HepG2 (cell line): ENCODE measurements around the gene NOL4L. TPM values are rescaled to one million over a fixed set of nuclear protein-coding genes. Genes with fewer than 3 reads are reported as not detected.
A peak's percentile ranks its signal among the peaks of the same experiment; 100 is the strongest.

Experiments used
- ATAC-seq: fragments of 200-7000 bp; cut with Tn5 transposase; 3 replicates; pipeline ENCODE4 v1.9.1; 2020; ENCODE audit warnings: mild to moderate bottlenecking, moderate library complexity
- BruUV-seq: library from RNA; stranded (reverse); fragments of 400-500 nt; replicated peaks from 2 replicates; lab custom pipeline; 2021; lab: Mats Ljungman, UMichigan
- CTCF ChIA-PET: fragments of 300-600 bp; formaldehyde crosslinking; extraction: SDS; loops from one replicate; lab custom pipeline; 2021; ENCODE audit warnings: low total read pairs, inconsistent platforms, low intra/inter-chr PET ratio; lab: Yijun Ruan, JAX
- POLR2A ChIA-PET: fragments of 350-600 bp; sonication (Branson Sonifier 250); formaldehyde crosslinking; loops from one replicate; lab custom pipeline; 2020; ENCODE audit warnings: antibody characterized with exemption, inconsistent platforms; lab: Yijun Ruan, JAX
- DNase-seq: peaks from one replicate; pipeline ENCODE4 v3.0.0-alpha.2; 2015; ENCODE audit warnings: low spot score
- FAIRE-seq: peaks from 3 replicates; lab custom pipeline; 2011; peaks lifted over from hg19 to GRCh38; lab: Jason Lieb, UNC
- H2AFZ ChIP-seq: one replicate; pipeline ENCODE4 v1.6.1; 2011; ENCODE audit warnings: low read length, inconsistent platforms
- H3K27ac ChIP-seq: fragments of 300-600 bp; 3 replicates; pipeline ENCODE4 v1.8.0; 2011; ENCODE audit warnings: mixed run types, mild to moderate bottlenecking, mixed read lengths, low read length, inconsistent platforms; ENCODE audit not compliant: insufficient read depth; ENCODE audit errors: extremely low read length
- H3K27me3 ChIP-seq, 2 experiments: fragments of 200-600 bp in 1 of 2; 2 replicates in 1 of 2; 3 replicates in 1 of 2; pipeline versions ENCODE4 v1.6.0 to v1.8.0; 2011; ENCODE audit warnings: low read length in 2 of 2, mild to moderate bottlenecking in 2 of 2, moderate library complexity in 2 of 2, inconsistent platforms in 1 of 2; ENCODE audit not compliant: insufficient read depth in 2 of 2, control insufficient read depth in 1 of 2
- H3K36me3 ChIP-seq, 2 experiments: fragments of 200-600 bp in 1 of 2; replicated peaks in 1 of 2; 2 replicates in 1 of 2; 3 replicates in 1 of 2; pipeline versions ENCODE4 v1.5.1 to v1.8.0; 2011; ENCODE audit warnings: low read length in 2 of 2, inconsistent platforms in 1 of 2; ENCODE audit not compliant: insufficient read depth in 2 of 2, control insufficient read depth in 1 of 2
- H3K4me1 ChIP-seq: 2 replicates; pipeline ENCODE4 v1.5.1; 2012; ENCODE audit warnings: low read length, inconsistent platforms; ENCODE audit not compliant: insufficient read depth
- H3K4me2 ChIP-seq: 2 replicates; pipeline ENCODE4 v1.6.0; 2011; ENCODE audit warnings: low read depth, low read length, inconsistent platforms
- H3K4me3 ChIP-seq, 3 experiments: fragments of 200-600 bp in 1 of 3; sonication (generic), shearing (Covaris generic) in 1 of 3; replicated peaks in 1 of 3; 2 replicates each; pipeline ENCODE4 v1.5.1; 2011 to 2016; ENCODE audit warnings: low read length in 3 of 3, inconsistent platforms in 2 of 3, low read depth in 2 of 3, mild to moderate bottlenecking in 2 of 3, control low read depth in 1 of 3, mixed read lengths in 1 of 3; ENCODE audit not compliant: insufficient read depth in 1 of 3
- H3K79me2 ChIP-seq: one replicate; pipeline ENCODE4 v1.6.1; 2011; ENCODE audit warnings: low read length, inconsistent platforms; ENCODE audit not compliant: insufficient read depth
- H3K9ac ChIP-seq: 2 replicates; pipeline ENCODE4 v1.6.0; 2011; ENCODE audit warnings: mild to moderate bottlenecking, low read depth, low read length, inconsistent platforms; ENCODE audit not compliant: insufficient read depth
- H3K9me3 ChIP-seq: 2 replicates; pipeline ENCODE4 v1.5.1; 2012; ENCODE audit warnings: mild to moderate bottlenecking, low read length
- H4K20me1 ChIP-seq: 2 replicates; pipeline ENCODE4 v1.6.0; 2011; ENCODE audit warnings: inconsistent platforms, mild to moderate bottlenecking, low read length, moderate library complexity; ENCODE audit not compliant: insufficient read depth
- CEBPB ChIP-seq: IDR thresholded peaks from 2 replicates; pipeline ENCODE4 v1.6.1; 2011; ENCODE audit warnings: low read depth, low read length, improper control_type of control experiment, borderline replicate concordance
- FOXM1 ChIP-seq: sonication (generic); formaldehyde crosslinking; IDR thresholded peaks from 2 replicates; pipeline ENCODE4 v1.5.0; 2020; ENCODE audit warnings: missing genetic modification reagents
- KDM1A ChIP-seq: IDR thresholded peaks from 2 replicates; pipeline ENCODE4 v1.6.1; 2016; ENCODE audit warnings: missing compliant biosample characterization
- KDM4B ChIP-seq: sonication (generic); formaldehyde crosslinking; IDR thresholded peaks from 2 replicates; pipeline ENCODE4 v1.4.0; 2020; ENCODE audit warnings: missing genetic modification reagents
- MBNL3 ChIP-seq: fragments of 250-450 bp; sonication (Bioruptor Pico); conservative IDR thresholded peaks from 2 replicates; pipeline ENCODE4 v1.8.0; 2022; ENCODE audit warnings: mild to moderate bottlenecking, inconsistent platforms
- MZF1 ChIP-seq: sonication (generic); formaldehyde crosslinking; IDR thresholded peaks from 2 replicates; pipeline ENCODE4 v1.8.1; 2023; ENCODE audit warnings: mild to moderate bottlenecking, missing genetic modification reagents, borderline replicate concordance
- SOX6 ChIP-seq, 2 experiments: fragments of 450-650 bp in 1 of 2; sonication (generic) in 1 of 2; formaldehyde crosslinking in 1 of 2; IDR thresholded peaks; 2 replicates each; pipeline versions ENCODE4 v1.4.0 to v1.6.1; 2017 to 2020; ENCODE audit warnings: antibody characterized with exemption in 1 of 2, mild to moderate bottlenecking in 1 of 2, missing genetic modification reagents in 1 of 2
- SP4 ChIP-seq: sonication (generic); formaldehyde crosslinking; IDR thresholded peaks from 2 replicates; pipeline ENCODE4 v1.8.1; 2023; ENCODE audit warnings: mild to moderate bottlenecking, missing genetic modification reagents
- TCF12 ChIP-seq, 2 experiments: fragments of 450-650 bp in 1 of 2; sonication (generic) in 1 of 2; formaldehyde crosslinking in 1 of 2; IDR thresholded peaks; 2 replicates each; pipeline versions ENCODE4 v1.6.1 to v1.8.0; 2017 to 2022; ENCODE audit warnings: antibody characterized with exemption in 1 of 2, mild to moderate bottlenecking in 1 of 2, missing genetic modification reagents in 1 of 2, moderate library complexity in 1 of 2
- TFDP1 ChIP-seq: IDR thresholded peaks from 2 replicates; pipeline ENCODE4 v1.6.1; 2016; ENCODE audit warnings: missing compliant biosample characterization, missing genetic modification reagents, borderline replicate concordance
- TOPORS ChIP-seq: sonication (generic); formaldehyde crosslinking; IDR thresholded peaks from 2 replicates; pipeline ENCODE4 v1.8.0; 2023; ENCODE audit warnings: mild to moderate bottlenecking, missing genetic modification reagents
- USF2 ChIP-seq, 2 experiments: sonication (generic) in 1 of 2; formaldehyde crosslinking in 1 of 2; IDR thresholded peaks; 2 replicates each; pipeline versions ENCODE4 v1.5.1 to v1.6.1; 2011 to 2020; ENCODE audit warnings: borderline replicate concordance in 1 of 2, low read depth in 1 of 2, low read length in 1 of 2, mild to moderate bottlenecking in 1 of 2, missing genetic modification reagents in 1 of 2, moderate library complexity in 1 of 2
- ZMYM3 ChIP-seq: sonication (generic); formaldehyde crosslinking; IDR thresholded peaks from 2 replicates; pipeline ENCODE4 v1.5.1; 2020; ENCODE audit warnings: mild to moderate bottlenecking, missing genetic modification reagents
- ZNF275 ChIP-seq: sonication (generic); formaldehyde crosslinking; IDR thresholded peaks from 2 replicates; pipeline ENCODE4 v1.8.0; 2022; ENCODE audit warnings: missing genetic modification reagents, mild to moderate bottlenecking, inconsistent platforms, borderline replicate concordance
- ZNF292 ChIP-seq: sonication (generic); formaldehyde crosslinking; IDR thresholded peaks from 2 replicates; pipeline ENCODE4 v1.8.1; 2022; ENCODE audit warnings: mild to moderate bottlenecking, low read depth, missing genetic modification reagents, borderline replicate concordance
- ZNF335 ChIP-seq: sonication (generic); formaldehyde crosslinking; IDR thresholded peaks from 2 replicates; pipeline ENCODE4 v1.4.0; 2020; ENCODE audit warnings: missing genetic modification reagents
- ZNF350 ChIP-seq: sonication (generic); formaldehyde crosslinking; IDR thresholded peaks from 2 replicates; pipeline ENCODE4 v1.4.0; 2020; ENCODE audit warnings: mild to moderate bottlenecking, low read depth, missing genetic modification reagents, borderline replicate concordance
- ZNF446 ChIP-seq: sonication (generic); formaldehyde crosslinking; IDR thresholded peaks from 2 replicates; pipeline ENCODE4 v1.5.0; 2020; ENCODE audit warnings: mild to moderate bottlenecking, missing genetic modification reagents
- ZNF629 ChIP-seq: sonication (generic); formaldehyde crosslinking; conservative IDR thresholded peaks from 2 replicates; pipeline ENCODE4 v1.5.0; 2020; ENCODE audit warnings: missing genetic modification reagents
- ZSCAN12 ChIP-seq: sonication (generic); formaldehyde crosslinking; IDR thresholded peaks from 2 replicates; pipeline ENCODE4 v1.9.0; 2021; ENCODE audit warnings: mild to moderate bottlenecking, missing genetic modification reagents
- WGBS: methylation state at CpG from one replicate; pipeline ENCODE4 v1.1.6; 2017; ENCODE audit warnings: low lambda C conversion rate; 5-methylcytosine and 5-hydroxymethylcytosine counted together
- in situ Hi-C: cut with HindIII; loops from 2 replicates; pipeline ENCODE4 v1.10.0; 2017; ENCODE audit warnings: low pct_unique_long_range_greater_than_20kb; ENCODE audit not compliant: extremely low pct_ligation_motif_present
- intact Hi-C: fragments of 100-400 bp; cut with micrococcal nuclease; formaldehyde crosslinking; loops from one replicate; pipeline ENCODE4 v1.10.0; 2022; ENCODE audit not compliant: unreplicated experiment
- polyA plus RNA-seq, 8 experiments: library from polyadenylated mRNA; depleted of rRNA in 3 of 8; stranded (reverse) in 7 of 8; unstranded in 1 of 8; fragments of >200 nt; fragmentation: Illumina TruSeq in 4 of 8; extraction: Trizol in 4 of 8; gene quantifications; 2 replicates each; pipeline versions ENCODE4 v1.2.1 to v1.2.3, GENCODE V29; 2011 to 2016; ENCODE audit warnings: low read depth in 4 of 8, missing spikeins in 1 of 8, mixed read lengths in 1 of 8; ENCODE audit not compliant: insufficient read depth in 1 of 8
- total RNA-seq, 5 experiments: library from RNA; depleted of rRNA; stranded (reverse); fragments of >200 nt; fragmentation: Illumina TruSeq; extraction: Trizol; gene quantifications; 2 replicates each; pipeline ENCODE4 v1.2.3, GENCODE V29; 2016; ENCODE audit warnings: low read depth in 1 of 5

The NOL4L gene
- total and polyA plus RNA-seq, 2 of the 13 experiments (the other 11 are each of a cell fraction or from before 2014, with no cell fraction given): 16.6 to 35.4 TPM

GRCh38 chr20:32564440-32564839 lies 20.7 kb downstream of the NOL4L start:
- no peak for DNase-seq
- H4K20me1 ChIP-seq: 0 out of 2 replicates have a peak, but pooled peaks cover 5% of the 10 kb centered on the region
- no peaks in the 10 kb centered on the region for H3K36me3 ChIP-seq
- H3K27me3 ChIP-seq: no peaks in the 10 kb centered on the region
- intact Hi-C loops (loop anchor here (5.0 kb wide), 1 partner anchor 42 kb away; no protein-coding TSS in a partner anchor), in situ Hi-C loops (no loop called here)
- WGBS: 77% methylated on average over 6 of the region's 6 CpGs
- no peaks in the 10 kb centered on the region for H3K79me2 ChIP-seq
- CTCF ChIA-PET: no interaction called here
- POLR2A ChIA-PET: interaction anchor here (1.0 to 2.2 kb wide), 11 partner anchors 9 to 41 kb away, joined by 3 to 16 read pairs (median 4); no protein-coding TSS in a partner anchor
- no peak overlapping the region for H2AFZ ChIP-seq
- peaks cover 94% of the 10 kb centered on the region for H3K4me1 ChIP-seq
- no peak overlapping the region for H3K4me3 ChIP-seq
- H3K9me3 ChIP-seq: no peaks in the 10 kb centered on the region
- H3K27ac ChIP-seq: no peak overlapping the region
- FAIRE-seq: no peak
- peak overlapping the region; percentile 63; the same call in 1 of the 2 replicates for H3K4me2 ChIP-seq
- no peak for ATAC-seq
- no TSS peak for BruUV-seq
- no peak overlapping the region for H3K9ac ChIP-seq
- TF ChIP-seq USF2 (IDR thresholded peaks at IDR 0.05; ENCODE audit: low read depth, low read length) (no peak), USF2 (CRISPR knock-in tag; IDR thresholded peaks at IDR 0.05; ENCODE audit: borderline replicate concordance) (no peak), FOXM1 (CRISPR knock-in tag) (no peak), ZNF335 (no peak), MZF1 (CRISPR knock-in tag) (no peak), ZMYM3 (peak; percentile 90), ZNF446 (CRISPR knock-in tag) (0 out of 2 replicates have a peak, but pooled peaks have one; percentile 47), TCF12 (IDR thresholded peaks at IDR 0.05) (no peak), TCF12 (CRISPR knock-in tag; IDR thresholded peaks at IDR 0.05) (0 out of 2 replicates have a peak, but pooled peaks have one; percentile 45), ZSCAN12 (CRISPR knock-in tag) (0 out of 2 replicates have a peak, but pooled peaks have one; percentile 20), TFDP1 (0 out of 2 replicates have a peak, but pooled peaks have one; percentile 2), ZNF275 (CRISPR knock-in tag) (no peak), ZNF350 (CRISPR knock-in tag) (no peak), SP4 (peak; percentile 51; the same call in 1 of the 2 replicates), KDM1A (CRISPR knock-in tag) (peak; percentile 74; the same call in 1 of the 2 replicates), ZNF629 (CRISPR knock-in tag) (peak; percentile 98), CEBPB (no peak), SOX6 (IDR thresholded peaks at IDR 0.05) (no peak), SOX6 (CRISPR knock-in tag; IDR thresholded peaks at IDR 0.05) (0 out of 2 replicates have a peak, but pooled peaks have one; percentile 6), MBNL3 (CRISPR knock-in tag) (no peak), KDM4B (no peak), TOPORS (CRISPR knock-in tag) (no peak), ZNF292 (CRISPR knock-in tag) (no peak)
